SHP77 (cell line): Measurements from ENCODE around the gene TBC1D9B.
"Not testable (repeated sequence)": the region's sequence is repeated elsewhere in the genome, so short reads cannot be mapped to it uniquely, and the experiment has no call there.

Experiments
- DNase-seq, 2 experiments: peaks; one replicate each; lab custom pipeline; 2025; lab: John Stamatoyannopoulos, UW

The TBC1D9B gene

GRCh38 chr5:179837076-179838011 is 70.4 kb downstream of the TBC1D9B start:
- no peak for DNase-seq

DNA sequence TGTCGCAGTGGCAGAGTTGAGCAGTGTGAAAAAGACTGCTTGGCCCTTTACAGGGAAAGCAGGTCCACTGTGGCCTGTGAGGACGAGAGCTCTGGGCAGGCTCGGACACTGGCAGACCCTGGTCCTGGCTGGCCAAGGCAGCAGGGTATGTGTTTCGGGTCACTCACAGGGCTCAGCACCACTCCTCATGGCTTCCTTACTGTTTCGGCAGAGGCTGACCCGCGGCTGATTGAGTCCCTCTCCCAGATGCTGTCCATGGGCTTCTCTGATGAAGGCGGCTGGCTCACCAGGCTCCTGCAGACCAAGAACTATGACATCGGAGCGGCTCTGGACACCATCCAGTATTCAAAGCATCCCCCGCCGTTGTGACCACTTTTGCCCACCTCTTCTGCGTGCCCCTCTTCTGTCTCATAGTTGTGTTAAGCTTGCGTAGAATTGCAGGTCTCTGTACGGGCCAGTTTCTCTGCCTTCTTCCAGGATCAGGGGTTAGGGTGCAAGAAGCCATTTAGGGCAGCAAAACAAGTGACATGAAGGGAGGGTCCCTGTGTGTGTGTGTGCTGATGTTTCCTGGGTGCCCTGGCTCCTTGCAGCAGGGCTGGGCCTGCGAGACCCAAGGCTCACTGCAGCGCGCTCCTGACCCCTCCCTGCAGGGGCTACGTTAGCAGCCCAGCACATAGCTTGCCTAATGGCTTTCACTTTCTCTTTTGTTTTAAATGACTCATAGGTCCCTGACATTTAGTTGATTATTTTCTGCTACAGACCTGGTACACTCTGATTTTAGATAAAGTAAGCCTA is 71.3 kb downstream of the TBC1D9B start:
- no peak for DNase-seq

DNA sequence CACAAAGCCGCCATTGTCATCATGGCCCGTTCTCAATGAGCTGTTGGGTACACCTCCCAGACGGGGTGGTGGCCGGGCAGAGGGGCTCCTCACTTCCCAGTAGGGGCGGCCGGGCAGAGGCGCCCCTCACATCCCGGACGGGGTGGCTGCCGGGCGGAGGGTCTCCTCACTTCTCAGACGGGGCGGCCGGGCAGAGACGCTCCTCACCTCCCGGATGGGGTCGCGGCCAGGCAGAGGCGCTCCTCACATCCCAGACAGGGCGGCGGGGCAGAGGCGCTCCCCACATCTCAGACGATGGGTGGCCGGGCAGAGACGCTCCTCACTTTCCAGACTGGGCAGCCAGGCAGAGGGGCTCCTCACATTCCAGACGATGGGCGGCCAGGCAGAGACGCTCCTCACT is 72.8 kb downstream of the TBC1D9B start:
- DNase-seq, result not testable (repeated sequence)

- no peak for DNase-seq
These were observed 73.6 kb downstream of the TBC1D9B start for GRCh38 chr5:179834120-179834519.

DNA sequence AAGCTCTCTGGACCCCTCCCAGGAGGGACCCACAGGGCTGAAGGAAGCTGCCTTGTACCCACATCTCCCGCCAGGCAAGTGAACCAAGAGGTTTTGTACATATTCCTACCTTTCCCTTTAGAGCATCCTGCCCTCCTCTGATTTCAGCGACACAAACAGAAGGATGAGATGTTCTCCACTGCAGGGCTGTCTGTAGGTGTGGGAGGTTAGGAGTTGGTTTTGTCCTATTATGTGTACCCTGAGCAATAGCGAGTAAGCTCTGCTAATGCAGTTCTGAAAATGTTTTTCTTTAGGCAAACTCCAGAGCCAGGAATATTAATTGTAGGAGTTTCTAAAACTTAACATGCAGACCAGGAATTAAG is 74.0 kb downstream of the TBC1D9B start:
- no peak for DNase-seq

DNA sequence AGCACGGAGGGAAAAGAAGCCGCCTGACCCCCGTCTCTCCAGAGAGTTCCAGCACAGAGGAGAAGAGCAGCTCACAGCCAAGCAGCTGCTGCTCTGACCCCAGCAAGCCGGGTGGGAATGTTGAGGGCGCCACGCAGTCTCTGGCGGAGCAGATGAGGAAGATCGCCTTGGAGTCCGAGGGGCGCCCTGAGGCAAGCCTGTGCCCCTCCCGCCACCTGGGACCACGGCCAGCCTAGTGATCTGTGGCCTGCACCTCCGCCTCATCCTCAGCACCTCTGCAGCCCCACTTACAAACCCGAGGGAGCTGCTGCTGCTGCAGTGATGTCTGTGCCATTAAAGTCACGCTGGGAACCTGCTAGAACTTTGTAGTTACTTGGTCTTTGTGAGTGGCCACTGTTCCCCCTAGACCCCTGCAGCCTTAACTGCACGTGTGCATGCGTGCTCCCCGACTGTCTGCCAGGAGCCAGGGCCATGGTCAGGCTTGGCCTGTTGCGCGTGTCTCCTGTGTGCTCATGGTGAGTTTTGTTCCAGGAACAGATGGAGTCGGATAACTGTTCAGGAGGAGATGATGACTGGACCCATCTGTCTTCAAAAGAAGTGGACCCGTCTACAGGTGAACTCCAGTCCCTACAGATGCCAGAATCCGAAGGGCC is 74.5 kb downstream of the TBC1D9B start:
- no peak for DNase-seq

DNA sequence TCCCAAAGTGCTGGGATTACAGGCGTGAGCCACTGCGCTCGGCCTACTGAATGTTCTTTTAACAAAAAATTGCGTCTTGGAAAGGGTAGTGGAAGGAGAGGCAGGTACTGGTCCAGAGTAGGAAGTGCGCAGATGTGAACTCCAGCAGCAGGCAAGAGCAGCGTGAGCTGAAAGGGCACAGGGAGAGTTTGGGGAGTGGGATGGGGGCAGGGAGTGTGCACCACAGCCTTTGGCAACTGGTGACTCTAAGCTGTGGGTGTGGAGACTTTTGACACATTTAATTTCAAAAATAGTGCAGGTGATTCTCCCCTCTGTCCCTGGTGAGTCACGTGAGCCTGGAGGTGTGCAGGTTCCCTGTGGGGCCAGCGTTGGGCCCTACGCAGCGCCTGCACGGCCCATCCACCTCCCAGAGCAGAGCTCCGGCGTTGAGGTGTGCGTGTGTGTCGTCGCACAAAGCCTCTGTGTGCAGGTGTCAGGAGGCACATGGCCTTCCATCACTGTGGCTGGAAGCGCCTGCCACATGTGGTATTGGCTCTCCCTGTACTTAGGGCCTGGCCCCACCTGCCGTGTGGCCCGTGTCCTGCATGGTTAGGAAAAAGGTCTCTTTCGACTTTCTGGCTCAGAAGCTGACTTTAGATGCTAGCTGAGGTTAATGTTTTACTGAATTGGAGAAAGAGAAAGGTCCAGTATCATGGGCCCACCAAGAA is 75.5 kb downstream of the TBC1D9B start:
- no peak for DNase-seq

- DNase-seq, result no peak
These were observed 76.8 kb downstream of the TBC1D9B start for GRCh38 chr5:179830818-179831468.

- no peak for DNase-seq
These were observed 77.8 kb downstream of the TBC1D9B start for GRCh38 chr5:179829732-179830435.

GRCh38 chr5:179828756-179829421 is 78.8 kb downstream of the TBC1D9B start:
- DNase-seq, result no peak

- DNase-seq, result no peak
These were observed 80.0 kb downstream of the TBC1D9B start for GRCh38 chr5:179827680-179828079.

DNA sequence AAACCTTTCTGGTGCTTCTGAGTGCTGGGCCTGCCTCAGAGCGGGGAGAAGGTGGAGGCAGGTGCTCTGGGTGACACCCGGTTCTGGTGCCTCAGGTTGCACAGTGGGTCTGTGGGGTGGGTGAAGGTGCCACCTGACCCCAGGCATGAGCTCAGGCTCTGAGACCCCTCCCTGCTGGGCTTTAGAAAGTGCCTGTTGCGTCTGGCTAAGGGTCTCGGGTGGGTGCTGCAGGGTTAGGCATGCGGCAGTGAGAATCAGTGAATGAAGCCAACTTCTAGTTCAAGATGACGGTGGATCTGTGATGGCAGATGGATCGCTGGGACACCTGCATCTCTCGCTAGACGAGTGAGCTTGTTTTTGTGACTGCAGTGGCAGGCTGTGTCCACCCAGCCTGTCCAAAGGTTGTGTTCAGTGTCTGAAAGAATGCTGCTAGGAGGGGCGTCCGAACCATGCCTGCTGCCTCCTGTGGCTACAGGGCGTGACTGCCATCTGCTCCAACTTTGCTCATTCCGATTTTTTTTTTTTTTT is 82.0 kb downstream of the TBC1D9B start:
- no peak for DNase-seq

- no peak for DNase-seq
These were observed 83.0 kb downstream of the TBC1D9B start for GRCh38 chr5:179824745-179825112.

DNA sequence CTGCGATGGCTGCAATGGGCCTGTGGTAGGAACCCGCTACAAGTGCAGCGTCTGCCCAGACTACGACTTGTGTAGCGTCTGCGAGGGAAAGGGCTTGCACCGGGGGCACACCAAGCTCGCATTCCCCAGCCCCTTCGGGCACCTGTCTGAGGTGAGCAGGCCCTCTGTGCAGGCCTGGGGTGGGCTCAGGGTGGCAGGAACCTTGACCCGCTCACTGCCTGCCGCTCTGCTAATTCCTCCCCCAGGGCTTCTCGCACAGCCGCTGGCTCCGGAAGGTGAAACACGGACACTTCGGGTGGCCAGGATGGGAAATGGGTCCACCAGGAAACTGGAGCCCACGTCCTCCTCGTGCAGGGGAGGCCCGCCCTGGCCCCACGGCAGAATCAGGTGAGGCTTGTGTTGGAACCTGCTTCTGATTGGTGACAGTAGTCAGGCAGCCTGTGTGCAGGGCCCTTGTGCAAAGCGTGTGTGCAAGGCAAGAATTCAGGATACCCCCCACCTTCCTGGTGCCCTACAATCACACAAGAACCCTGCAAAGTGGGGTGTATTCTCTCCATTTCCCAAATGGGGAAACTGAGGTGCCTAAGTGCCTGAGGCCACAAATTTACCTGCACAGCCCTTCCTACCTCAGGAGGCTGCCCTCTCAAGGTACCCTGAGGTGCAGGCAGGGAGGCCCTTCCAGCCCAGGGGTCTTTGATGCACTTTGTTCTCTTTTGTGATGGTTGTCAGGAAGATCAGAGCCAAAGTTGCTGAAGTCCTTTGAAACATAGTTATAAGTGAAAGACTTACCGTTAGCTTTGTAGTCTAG is 83.6 kb downstream of the TBC1D9B start:
- no peak for DNase-seq

- DNase-seq, result no peak
These were observed 85.2 kb downstream of the TBC1D9B start for GRCh38 chr5:179822444-179822990.

DNA sequence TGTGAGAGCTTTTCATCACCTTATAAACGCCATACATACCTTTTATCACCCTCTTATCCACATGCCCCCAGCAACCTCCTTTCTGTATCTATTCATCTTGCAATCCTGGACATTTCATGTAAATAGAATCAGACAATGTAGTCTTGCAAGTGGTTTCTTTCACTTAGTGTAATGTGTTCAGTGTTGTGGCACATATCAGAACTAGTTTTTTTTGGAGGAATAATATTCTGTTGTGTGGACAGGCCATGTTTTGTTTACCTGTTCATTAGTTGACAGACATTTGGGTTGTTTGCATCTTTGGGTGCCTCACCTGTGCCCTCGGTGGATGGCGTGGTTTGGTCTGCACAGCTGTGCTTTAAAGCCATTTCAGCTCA is 85.7 kb downstream of the TBC1D9B start:
- no peak for DNase-seq

GRCh38 chr5:179821298-179822058 is 86.2 kb downstream of the TBC1D9B start:
- peak; percentile 82 to 86 for DNase-seq
